Measurements from ENCODE around the gene NPAP1.

DNA sequence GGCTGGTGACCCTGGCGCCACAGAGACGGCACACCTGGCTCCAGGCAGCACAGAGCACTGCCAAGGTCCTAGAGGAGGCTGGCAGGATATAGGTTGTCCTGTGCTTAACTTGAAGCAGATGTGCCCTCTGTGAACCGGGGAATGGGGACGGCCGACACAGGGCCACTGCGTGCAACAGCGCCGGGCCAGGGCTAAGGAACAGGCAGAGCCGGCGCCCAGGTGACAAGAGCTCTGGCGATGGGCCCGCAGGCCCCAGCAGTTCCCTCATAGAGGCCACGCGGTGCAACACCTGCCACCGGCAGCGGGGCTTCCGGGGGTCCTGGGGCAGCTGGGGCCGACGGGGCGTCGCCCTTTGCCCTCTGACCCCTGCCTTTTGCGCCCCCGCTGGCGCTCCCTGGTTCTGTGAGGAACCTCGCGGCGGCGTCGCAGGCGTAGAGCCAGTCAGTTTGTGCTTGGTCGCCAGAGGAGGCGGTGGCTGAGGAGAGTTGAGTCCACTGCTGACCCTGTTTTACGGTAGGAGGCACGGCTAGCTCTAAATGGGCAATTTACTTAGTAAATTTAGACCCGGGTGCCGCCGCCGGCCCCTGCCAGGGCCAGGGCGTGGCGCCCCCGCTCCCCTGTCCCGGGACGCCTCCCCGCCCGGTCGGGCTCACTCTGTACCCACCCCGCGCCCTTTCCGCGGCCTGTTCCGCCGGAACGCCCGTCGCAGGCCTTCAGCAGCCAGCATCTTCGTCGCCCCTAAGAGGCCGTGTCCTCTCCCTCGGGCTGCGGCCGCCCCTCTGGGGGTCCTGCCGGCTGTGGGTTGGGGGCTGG, at the start of gene NPAP1:
- TF ChIP-seq, protein P1, sequence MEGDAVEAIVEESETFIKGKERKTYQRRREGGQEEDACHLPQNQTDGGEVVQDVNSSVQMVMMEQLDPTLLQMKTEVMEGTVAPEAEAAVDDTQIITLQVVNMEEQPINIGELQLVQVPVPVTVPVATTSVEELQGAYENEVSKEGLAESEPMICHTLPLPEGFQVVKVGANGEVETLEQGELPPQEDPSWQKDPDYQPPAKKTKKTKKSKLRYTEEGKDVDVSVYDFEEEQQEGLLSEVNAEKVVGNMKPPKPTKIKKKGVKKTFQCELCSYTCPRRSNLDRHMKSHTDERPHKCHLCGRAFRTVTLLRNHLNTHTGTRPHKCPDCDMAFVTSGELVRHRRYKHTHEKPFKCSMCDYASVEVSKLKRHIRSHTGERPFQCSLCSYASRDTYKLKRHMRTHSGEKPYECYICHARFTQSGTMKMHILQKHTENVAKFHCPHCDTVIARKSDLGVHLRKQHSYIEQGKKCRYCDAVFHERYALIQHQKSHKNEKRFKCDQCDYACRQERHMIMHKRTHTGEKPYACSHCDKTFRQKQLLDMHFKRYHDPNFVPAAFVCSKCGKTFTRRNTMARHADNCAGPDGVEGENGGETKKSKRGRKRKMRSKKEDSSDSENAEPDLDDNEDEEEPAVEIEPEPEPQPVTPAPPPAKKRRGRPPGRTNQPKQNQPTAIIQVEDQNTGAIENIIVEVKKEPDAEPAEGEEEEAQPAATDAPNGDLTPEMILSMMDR (conservative IDR thresholded peaks at IDR 0.05), result no peak
- no peak for TF ChIP-seq ZFX (IDR thresholded peaks at IDR 0.05)
